Panc1 (cell line): ENCODE results near the gene HACD2. TPM values are rescaled to one million over a fixed set of nuclear protein-coding genes. Genes with fewer than 3 reads are reported as not detected.

Experiments used
- ATAC-seq: fragments of 200-7000 bp; cut with Tn5 transposase; 2 replicates; pipeline ENCODE4 v1.9.1; 2020; ENCODE audit warnings: mild to moderate bottlenecking, moderate library complexity
- BruUV-seq: library from RNA; stranded (reverse); fragments of 400-500 nt; replicated peaks from 2 replicates; lab custom pipeline; 2021; lab: Mats Ljungman, UMichigan
- CTCF ChIA-PET: fragments of 300-600 bp; sonication (Branson Sonifier 250); formaldehyde crosslinking; loops from one replicate; lab custom pipeline; 2022; ENCODE audit warnings: antibody characterized with exemption; lab: Charles Lee
- POLR2A ChIA-PET: fragments of 300-600 bp; sonication (Branson Sonifier 250); formaldehyde crosslinking; loops from one replicate; lab custom pipeline; 2022; ENCODE audit warnings: antibody characterized with exemption; lab: Charles Lee
- DNase-seq: peaks from one replicate; pipeline ENCODE4 v3.0.0-alpha.2; 2010; ENCODE audit warnings: low read depth, low spot score
- H3K27ac ChIP-seq: 2 replicates; pipeline ENCODE4 v1.5.1; 2011; ENCODE audit warnings: mild to moderate bottlenecking, low read length, inconsistent platforms
- H3K27me3 ChIP-seq: fragments of 200-500 bp; sonication (Bioruptor generic); 2 replicates; pipeline ENCODE4 v1.6.0; 2014; ENCODE audit warnings: low read length, inconsistent platforms; ENCODE audit not compliant: control insufficient read depth, insufficient read depth
- H3K36me3 ChIP-seq: fragments of 200-500 bp; sonication (Bioruptor generic); 2 replicates; pipeline ENCODE4 v1.5.1; 2014; ENCODE audit warnings: inconsistent platforms, mild to moderate bottlenecking, low read length, moderate library complexity; ENCODE audit not compliant: control insufficient read depth, insufficient read depth
- H3K4me1 ChIP-seq: 2 replicates; pipeline ENCODE4 v1.5.1; 2011; ENCODE audit warnings: inconsistent platforms, mild to moderate bottlenecking, low read length, moderate library complexity; ENCODE audit not compliant: control insufficient read depth, insufficient read depth
- H3K4me3 ChIP-seq, 2 experiments: 2 replicates each; pipeline ENCODE4 v1.5.1; 2011 to 2012; ENCODE audit warnings: low read depth in 2 of 2, low read length in 2 of 2, mild to moderate bottlenecking in 2 of 2, inconsistent platforms in 1 of 2, moderate library complexity in 1 of 2
- H3K9me3 ChIP-seq: fragments of 200-500 bp; sonication (Bioruptor generic); 2 replicates; pipeline ENCODE4 v1.5.1; 2014; ENCODE audit warnings: low read depth, mild to moderate bottlenecking, inconsistent platforms, low read length, moderate library complexity; ENCODE audit not compliant: control insufficient read depth, insufficient read depth
- POLR2AphosphoS5 ChIP-seq: IDR thresholded peaks from 2 replicates; pipeline ENCODE4 v1.6.1; 2012; ENCODE audit warnings: mild to moderate bottlenecking, low read depth, low read length, moderate library complexity
- SIN3A ChIP-seq: IDR thresholded peaks from 2 replicates; pipeline ENCODE4 v1.6.1; 2012; ENCODE audit warnings: low read depth, mild to moderate bottlenecking, low read length, moderate library complexity, borderline replicate concordance; ENCODE audit not compliant: insufficient read depth
- in situ Hi-C: cut with HindIII; loops from 2 replicates; pipeline ENCODE4 v1.10.0; 2016; ENCODE audit warnings: low sequenced_read_pairs, low pct_unique_long_range_greater_than_20kb
- intact Hi-C: fragments of 100-400 bp; cut with micrococcal nuclease; formaldehyde crosslinking; loops from one replicate; pipeline ENCODE4 v1.10.0; 2022; ENCODE audit not compliant: unreplicated experiment
- total RNA-seq: library from RNA; stranded (reverse); gene quantifications from one replicate; pipeline ENCODE4 v1.2.1, GENCODE V29; 2021; ENCODE audit not compliant: unreplicated experiment
- TF ChIP-seq, protein P1 (sequence below), 2 experiments: IDR thresholded peaks; 2 replicates each; pipeline ENCODE4 v1.6.1; 2011 to 2012; ENCODE audit warnings: low read depth in 2 of 2, control low read depth in 1 of 2, low read length in 1 of 2, mild to moderate bottlenecking in 1 of 2, moderate library complexity in 1 of 2; ENCODE audit not compliant: insufficient read depth in 1 of 2

HACD2 gene
- total RNA-seq, 1 experiment from 2014 or later: 58.6 TPM

DNA sequence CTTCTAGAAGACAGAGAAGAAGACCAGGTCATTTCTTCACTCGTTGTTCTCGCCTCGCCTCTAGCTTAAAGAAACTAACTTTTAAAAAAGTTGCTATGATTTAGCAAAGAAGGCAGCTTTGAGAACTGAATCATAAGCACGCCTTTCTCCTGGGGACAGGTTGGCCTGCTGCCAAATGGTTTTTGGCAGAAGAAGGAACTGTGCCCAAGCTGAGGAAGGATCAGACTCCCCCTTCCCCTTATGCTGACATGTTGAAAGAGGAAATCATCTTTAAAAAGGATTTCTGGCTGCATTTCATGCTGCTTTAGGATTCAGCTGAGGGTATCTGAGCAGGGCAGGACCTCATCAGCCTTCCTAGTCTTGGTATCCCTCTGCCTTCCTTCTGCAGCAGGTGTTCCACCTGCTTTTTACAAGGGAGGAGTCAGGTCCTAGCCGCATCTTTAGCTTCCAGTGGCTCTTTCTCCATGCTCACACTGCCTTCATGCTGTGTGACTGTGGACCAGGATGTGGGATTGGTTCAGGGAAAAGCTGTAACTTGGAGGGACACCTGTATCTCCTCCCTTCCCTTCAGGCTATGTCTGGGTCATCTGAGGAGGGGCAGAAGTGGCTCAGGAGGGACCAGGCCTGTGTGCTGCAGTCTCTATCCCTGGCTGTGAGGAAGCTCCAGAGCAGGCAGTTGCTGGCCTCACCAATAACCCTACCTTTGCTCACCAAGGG is 34.1 kb upstream of the HACD2 start:
- ATAC-seq (peak; percentile 31; the same call in 1 of the 2 replicates), DNase-seq (no peak)
- no peaks in the 10 kb centered on the region for H3K9me3 ChIP-seq
- H3K27me3 ChIP-seq: no peaks in the 10 kb centered on the region
- no peaks in the 10 kb centered on the region for H3K36me3 ChIP-seq
- H3K4me1 ChIP-seq: no peaks in the 10 kb centered on the region
- no TSS peak for BruUV-seq
- no peak overlapping the region for H3K4me3 ChIP-seq
- no peak overlapping the region for H3K27ac ChIP-seq
- intact Hi-C loops (no loop called here), in situ Hi-C loops (no loop called here)
- TF ChIP-seq, protein P1, sequence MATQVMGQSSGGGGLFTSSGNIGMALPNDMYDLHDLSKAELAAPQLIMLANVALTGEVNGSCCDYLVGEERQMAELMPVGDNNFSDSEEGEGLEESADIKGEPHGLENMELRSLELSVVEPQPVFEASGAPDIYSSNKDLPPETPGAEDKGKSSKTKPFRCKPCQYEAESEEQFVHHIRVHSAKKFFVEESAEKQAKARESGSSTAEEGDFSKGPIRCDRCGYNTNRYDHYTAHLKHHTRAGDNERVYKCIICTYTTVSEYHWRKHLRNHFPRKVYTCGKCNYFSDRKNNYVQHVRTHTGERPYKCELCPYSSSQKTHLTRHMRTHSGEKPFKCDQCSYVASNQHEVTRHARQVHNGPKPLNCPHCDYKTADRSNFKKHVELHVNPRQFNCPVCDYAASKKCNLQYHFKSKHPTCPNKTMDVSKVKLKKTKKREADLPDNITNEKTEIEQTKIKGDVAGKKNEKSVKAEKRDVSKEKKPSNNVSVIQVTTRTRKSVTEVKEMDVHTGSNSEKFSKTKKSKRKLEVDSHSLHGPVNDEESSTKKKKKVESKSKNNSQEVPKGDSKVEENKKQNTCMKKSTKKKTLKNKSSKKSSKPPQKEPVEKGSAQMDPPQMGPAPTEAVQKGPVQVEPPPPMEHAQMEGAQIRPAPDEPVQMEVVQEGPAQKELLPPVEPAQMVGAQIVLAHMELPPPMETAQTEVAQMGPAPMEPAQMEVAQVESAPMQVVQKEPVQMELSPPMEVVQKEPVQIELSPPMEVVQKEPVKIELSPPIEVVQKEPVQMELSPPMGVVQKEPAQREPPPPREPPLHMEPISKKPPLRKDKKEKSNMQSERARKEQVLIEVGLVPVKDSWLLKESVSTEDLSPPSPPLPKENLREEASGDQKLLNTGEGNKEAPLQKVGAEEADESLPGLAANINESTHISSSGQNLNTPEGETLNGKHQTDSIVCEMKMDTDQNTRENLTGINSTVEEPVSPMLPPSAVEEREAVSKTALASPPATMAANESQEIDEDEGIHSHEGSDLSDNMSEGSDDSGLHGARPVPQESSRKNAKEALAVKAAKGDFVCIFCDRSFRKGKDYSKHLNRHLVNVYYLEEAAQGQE (IDR thresholded peaks at IDR 0.05; ENCODE audit: insufficient read depth in 1 of 2, low read depth in 2 of 2, low read length in 1 of 2): no peak
- ChIA-PET CTCF (no interaction called here), POLR2A (no interaction called here)

DNA sequence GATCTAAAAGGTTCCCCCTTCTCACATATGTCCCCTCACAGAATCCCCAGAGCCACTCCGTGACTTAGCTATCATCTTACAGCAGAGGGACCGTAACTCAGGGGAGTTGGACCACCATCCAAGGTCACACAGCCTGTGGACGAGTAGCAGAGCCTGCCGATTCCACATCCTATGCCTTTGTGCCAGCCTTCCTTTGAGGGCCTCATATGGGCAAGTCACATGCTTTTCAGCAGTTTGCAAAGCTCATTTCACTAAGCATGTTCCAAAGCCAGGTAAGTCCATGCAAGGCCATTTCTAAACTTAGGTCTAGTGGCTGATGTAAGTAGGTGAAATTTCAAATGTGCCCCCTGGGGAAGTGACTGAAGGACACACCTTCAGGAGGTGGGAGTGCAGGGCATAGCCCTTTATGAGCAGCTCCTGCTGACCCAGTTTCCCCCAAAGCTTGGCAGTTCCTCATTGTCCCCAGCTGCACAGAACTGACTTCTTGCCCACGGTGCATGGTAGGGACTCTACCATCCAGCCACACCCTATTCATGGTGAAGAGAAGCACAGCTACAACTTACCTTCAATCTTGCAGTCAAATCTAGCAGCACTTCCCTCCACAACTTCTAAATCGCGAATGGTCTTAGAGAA is 33.3 kb upstream of the HACD2 start:
- ChIA-PET POLR2A (no interaction called here), CTCF (no interaction called here)
- BruUV-seq: no TSS peak
- intact Hi-C loops: no loop called here
- Histone ChIP-seq H3K36me3 (no peaks in the 10 kb centered on the region), H3K4me3 (no peak overlapping the region), H3K27me3 (no peaks in the 10 kb centered on the region), H3K27ac (no peak overlapping the region), H3K4me1 (no peaks in the 10 kb centered on the region), H3K9me3 (no peaks in the 10 kb centered on the region)
- in situ Hi-C loops: no loop called here
- TF ChIP-seq POLR2AphosphoS5 (no peak), SIN3A (no peak)
- TF ChIP-seq, protein P1 (IDR thresholded peaks at IDR 0.05; ENCODE audit: insufficient read depth in 1 of 2, low read depth in 2 of 2, low read length in 1 of 2): no peak
- DNase-seq: no peak
- ATAC-seq: no peak
